Fibroblast of skin of scalp (primary cell): ENCODE measurements around the gene RECQL5.

Experiments
- DNase-seq: peaks from one replicate; pipeline ENCODE4 v3.0.0-alpha.2; 2013

Gene RECQL5

DNA sequence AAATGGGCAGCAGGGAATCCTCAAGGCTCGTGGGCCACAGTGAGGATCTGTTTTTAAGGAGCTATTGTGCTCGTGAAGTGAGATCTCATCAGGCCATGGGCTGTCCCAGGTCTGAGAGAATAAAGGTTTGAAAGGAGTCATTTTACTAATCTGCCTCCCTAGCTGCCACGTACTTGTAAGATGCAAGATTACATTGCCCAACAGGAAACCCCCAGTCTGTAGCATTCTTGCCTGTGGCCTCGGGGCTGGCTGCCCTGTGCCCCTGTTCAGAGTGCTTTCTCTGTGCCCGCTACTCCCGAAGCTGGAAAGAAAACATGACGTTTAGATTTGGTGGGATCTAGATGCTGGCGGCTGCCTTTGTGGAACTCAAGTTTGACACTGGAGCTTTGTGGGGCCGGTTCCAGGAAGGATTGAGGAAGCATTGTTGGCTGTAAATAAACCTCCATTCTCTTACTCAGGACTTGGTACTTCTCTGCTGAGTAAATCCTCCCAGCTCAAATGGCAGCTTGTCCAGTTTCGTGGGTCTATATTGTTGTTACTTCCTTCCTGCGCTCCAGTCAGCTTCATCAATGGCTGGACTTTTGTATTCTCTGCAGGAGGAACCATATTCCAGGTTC, 21.4 kb upstream of the RECQL5 start:
- no peak for DNase-seq

GRCh38 chr17:75685499-75685898, 18.5 kb upstream of the RECQL5 start:
- peak; percentile 46 for DNase-seq

GRCh38 chr17:75684924-75685323, 18.0 kb upstream of the RECQL5 start:
- peak; percentile 83 for DNase-seq

DNA sequence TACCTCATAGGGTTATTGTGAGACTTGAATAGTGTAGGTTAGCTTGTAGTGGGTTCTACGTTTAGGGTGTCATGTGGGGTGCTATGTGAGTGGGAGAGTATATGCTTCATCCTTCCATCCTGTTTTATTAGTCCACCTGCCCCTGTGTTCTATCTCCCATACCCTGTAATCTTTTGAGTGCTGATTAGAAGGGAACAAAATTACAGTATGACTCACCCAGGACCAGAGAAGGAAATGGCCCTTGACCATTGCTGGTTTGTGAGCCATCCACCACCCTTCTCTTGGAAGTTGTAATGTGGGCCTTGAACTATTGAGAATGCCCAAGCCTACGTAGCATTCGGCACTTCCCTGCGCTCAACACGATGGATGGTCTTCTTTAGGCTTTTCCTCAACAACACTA, 17.3 kb upstream of the RECQL5 start:
- DNase-seq = no peak

DNA sequence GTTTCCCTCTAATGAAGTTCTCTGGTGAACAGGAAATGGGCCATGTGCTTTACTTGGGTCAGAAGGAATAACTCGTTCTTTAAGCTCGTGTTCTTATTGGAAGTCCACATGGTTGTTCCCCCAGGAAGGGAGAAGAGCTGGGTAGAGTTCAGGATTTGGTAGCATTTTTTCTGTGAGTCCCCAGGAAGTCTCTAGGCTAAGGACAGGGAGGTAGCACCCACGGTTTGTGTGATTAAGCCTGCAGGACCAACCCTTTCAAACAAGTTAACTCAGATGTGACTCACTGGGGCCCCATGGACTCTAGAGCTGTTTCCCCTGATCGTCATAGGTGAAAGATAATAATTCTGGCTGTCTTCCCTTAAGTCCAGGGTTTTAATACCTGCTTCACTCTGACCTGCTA, 16.6 kb upstream of the RECQL5 start:
- DNase-seq = peak; percentile 47

- DNase-seq = no peak
Observed at GRCh38 chr17:75681289-75681688, 14.3 kb upstream of the RECQL5 start.

DNA sequence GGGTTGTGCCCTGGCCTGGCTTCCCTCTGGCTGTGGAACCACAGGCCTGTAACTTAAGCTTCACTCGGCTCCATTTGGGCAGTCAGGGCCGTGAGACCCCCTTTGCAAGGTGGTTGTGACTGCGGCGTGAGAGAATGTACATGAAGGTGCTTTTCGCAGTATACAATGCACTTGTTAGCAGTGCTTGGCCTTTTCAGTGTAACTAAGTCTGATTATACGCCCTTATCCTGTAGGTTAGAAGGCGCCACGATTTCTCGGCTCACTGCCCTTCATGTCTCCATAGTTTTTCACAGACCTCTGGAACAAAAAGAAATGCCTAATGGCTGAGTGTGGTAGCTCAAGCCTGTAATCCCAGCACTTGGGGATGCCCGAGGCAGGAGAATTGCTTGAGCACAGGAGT, 13.5 kb upstream of the RECQL5 start:
- DNase-seq = no peak

- no peak for DNase-seq
Observed at GRCh38 chr17:75679706-75680211, 12.8 kb upstream of the RECQL5 start.

DNA sequence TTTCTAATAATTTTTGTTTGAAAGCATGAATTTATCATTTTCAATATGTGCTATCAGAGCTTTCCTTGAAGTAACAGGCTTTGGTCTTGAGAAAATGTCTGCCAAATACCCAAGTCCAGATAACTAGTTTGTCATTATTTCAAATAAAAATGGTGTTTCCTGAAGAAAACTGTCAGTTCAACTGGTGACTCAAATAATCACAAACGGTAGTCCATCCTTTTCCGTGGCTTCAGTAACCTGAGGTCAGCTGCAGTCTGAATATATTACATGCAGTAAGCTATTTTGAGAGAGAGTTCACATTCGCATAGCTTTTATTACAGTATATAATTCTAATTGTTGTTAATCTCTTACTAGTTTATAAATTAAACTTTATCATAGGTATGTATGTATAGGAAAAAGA, 9.5 kb upstream of the RECQL5 start:
- no peak for DNase-seq

- DNase-seq = no peak
Observed at GRCh38 chr17:75673487-75673886, 6.5 kb upstream of the RECQL5 start.

DNA sequence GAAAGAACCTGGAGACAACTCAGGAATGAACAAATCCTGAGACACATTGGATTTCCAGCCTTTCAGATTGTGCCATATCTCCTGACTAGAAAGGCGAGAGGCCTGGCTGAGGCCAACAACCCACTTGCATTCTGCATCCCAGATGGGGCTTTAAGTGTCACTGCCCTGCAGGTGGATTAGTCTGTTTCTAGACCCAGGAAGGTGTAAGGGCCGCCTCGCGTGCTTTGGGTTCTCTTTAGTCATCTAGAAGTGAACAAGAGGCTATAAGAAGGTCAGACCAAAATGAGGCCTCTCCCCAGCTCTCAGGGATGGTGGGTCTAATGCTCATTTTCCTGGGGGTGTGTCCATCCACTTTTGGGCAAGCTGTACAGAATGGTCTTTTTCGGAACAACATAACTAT, 5.1 kb upstream of the RECQL5 start:
- DNase-seq = no peak

- DNase-seq = no peak
Observed at GRCh38 chr17:75670868-75671267, 3.9 kb upstream of the RECQL5 start.

DNA sequence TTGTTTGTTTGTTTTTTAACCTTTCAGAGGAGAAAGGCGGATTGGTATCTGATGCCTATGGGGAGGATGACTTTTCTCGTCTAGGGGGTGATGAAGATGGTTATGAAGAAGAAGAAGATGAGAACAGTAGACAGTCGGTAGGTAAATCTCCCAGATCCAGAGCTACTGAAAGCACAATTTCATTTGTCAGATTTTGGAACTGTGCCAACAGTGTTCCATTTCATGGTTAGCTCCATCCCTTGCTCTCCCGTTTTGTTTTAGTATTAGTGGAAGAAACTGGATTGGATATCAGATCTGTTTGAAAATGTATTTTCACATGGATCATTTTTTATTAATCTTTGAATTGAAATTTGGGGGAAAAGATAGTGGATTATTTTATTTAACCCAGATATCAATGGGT, 1.5 kb upstream of the RECQL5 start:
- DNase-seq = no peak

DNA sequence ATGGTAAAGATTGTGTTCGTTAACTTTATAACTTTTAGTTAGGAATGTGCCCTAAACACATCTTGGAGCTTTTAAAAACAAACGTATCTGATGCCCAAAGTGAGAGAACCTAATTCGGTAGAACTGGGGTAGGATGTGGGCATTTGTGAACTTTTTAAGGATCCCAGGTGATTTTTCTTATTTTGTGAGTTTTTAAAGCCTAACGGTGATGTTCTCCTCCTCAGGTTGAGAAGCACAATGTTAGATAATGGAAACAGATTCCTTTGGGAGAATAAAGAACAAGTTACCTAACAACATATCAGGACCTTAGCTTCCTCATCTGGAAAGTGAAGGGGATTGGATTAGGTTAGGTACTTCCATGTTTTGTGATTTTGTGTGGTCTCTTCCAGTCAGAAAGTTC, 871 bp upstream of the RECQL5 start:
- no peak for DNase-seq

GRCh38 chr17:75665981-75666380, 973 bp downstream of the RECQL5 start:
- no peak for DNase-seq

DNA sequence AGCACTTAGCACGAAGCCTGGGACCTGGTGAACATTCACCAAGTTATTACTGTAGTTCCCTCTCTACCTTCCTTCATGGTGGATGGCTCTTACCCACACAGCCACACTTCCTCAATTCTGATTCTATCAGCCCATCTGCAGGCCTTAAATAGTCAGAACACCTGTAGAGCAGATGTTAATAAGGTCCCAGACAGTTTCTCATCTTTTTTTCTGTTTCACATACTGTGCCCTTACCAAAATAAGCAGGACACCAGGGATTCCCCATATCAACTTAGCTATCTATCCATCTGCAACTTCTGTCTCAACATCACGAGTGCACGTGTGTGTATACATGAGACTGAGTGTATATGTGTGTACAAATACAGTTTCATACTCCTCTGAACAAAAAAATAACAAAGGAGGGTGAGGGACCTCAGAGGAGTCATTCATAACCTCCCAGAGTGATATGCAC, 2.8 kb downstream of the RECQL5 start:
- no peak for DNase-seq

DNA sequence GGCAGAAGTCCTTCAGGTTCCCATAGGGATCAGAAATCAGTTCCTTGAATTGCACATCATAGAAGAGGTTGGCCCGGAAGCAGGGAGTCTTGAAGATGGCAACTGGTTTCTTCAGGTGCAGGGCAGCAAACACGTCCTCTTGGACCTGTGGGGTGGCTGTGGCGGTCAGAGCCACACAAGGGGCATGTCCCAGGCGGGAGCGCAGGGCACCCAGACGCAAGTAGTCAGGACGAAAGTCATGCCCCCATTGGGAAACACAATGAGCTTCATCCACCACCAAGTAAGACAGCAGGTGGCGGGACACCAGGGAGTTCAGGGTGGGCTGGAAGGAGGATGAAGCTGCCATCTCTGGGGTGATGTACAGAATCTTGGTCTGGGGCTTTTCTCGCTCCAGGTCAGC, 4.4 kb downstream of the RECQL5 start:
- DNase-seq = no peak

DNA sequence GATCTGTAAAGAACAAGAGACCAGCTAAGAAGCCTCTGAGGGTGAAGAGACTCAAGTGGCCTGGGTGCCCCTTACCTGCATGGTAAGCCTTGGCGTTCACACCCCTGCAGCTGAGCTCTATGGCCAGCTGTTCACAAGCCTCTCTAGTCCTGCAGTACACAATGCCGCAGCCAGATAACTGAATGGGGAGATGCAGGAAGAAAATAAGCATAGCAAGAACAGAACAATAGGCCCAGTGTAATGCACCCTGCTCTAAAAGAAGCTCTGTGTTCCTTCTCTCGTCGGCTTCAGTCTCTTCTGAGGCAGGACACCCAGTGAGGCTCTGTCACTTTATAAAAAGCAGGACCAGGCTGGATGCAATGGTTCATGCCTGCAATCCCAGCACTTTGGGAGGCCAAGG, 5.4 kb downstream of the RECQL5 start:
- no peak for DNase-seq

DNA sequence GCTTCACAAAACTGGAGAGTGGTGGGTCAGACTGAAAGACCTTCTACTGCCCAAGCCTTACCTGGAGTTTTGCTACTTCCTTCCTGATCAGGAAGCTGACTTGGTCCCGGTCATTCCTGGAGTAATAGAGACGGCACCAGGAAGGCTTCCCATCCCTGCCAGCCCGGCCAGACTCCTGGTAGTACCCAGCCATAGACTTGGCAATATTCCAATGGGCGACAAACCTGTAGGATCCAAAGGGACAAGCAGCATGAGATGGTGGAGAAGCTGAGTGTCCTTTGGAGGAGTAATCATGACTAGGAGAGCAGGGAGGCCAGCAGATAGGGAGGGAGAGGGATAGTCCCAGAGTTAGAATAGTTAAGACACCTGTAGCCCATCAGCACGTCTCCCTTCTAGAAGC, 8.7 kb downstream of the RECQL5 start:
- no peak for DNase-seq

DNA sequence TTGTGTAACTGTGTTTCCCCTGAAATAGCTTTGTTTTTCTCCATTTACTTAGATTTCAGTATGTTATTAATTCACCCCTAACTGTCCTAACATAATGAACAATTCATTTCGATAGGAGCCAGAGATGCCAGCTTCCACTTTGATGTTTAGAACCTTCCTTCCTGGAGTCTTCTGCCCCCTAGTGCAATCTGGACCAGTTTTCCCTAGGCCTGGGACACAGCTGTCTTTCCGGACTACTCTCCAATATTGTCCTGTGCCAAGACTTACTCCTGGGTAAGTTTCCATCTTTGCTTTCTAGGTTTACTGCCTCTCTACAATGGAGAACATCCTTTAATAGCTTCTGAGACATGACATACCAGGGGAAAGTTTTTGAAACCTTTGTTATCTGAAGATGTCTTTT, 12.8 kb downstream of the RECQL5 start:
- DNase-seq = no peak

- peak; percentile 53 for DNase-seq
Observed at GRCh38 chr17:75652934-75653549, 13.9 kb downstream of the RECQL5 start.

DNA sequence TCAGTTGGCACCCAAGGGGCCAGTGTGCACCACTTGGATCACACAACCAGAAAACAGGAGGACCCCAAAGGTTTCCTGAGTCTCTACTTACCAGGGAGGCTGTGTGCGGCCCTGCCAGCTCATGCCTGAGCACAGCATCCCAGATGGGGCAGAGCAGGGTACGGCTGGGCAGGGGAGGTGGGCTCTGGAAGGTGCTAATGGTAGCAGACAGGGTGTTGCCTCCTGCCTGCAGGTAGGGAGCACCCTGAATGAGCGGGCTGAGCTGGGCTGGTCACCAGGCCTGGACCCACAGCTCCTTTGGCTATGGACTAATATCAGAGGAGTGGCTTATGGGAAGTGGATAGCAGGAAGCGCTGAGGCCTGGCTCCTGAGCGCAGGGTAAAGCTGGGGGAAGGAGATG, 14.6 kb downstream of the RECQL5 start:
- no peak for DNase-seq

DNA sequence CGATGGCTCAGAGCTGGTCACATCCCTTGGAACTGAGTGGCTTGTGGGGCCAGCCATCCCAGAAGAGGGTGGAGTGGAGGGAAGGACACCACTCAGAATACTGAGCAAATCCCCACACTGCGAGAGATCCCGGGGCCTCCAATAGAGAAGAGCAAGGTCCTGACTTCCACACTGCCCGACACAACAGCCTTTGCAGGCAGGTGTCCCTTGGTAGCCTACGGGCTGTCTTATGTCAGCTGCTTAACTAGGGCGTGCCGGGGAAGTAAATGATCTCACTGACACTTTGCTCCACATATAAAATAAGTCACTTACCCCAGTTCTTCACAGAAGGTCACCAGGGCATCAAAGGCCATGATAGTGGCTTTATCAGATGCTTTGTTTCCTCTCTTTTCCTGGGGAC, 16.1 kb downstream of the RECQL5 start:
- DNase-seq = no peak

DNA sequence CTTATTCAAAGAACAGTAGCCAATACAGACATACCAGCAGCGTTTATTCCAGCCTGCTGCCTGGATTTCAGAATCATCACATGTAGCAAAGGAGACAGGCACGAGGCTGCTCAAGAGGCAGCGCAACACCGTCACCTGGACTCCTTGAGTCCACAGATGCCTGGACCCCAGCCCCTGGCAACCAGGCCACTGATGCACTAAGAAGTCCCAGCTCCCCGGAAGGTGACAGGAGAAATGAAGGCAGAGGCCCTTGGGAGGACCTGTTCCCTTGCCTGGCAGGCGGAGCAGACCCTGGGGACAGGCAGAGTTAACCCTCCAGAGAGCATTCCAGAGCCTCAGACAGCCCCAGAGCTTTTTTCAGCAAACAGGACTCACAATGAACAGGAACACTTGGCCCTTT, 17.3 kb downstream of the RECQL5 start:
- no peak for DNase-seq

DNA sequence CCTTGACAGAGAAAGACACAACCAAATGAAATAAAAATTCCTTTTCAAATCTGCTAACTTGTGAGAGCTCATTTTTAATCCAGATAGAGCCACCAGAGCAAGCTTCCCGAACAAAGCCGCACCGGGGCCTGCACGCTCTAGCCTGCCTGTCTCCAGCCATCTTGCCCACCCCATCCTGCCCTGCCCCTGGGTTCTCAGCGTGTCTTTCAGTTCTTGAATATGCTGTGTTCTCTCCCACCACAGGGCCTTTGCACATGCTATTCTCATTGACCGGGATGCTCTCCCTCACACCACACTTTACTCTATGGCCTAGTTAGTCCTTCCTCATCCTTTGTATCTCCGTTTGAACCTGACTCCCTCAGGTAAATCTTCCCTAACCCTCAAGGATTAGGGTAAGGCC, 19.0 kb downstream of the RECQL5 start:
- no peak for DNase-seq
